HepG2 (cell line): Measurements from ENCODE around the gene TIRAP. TPM values are rescaled to one million over a fixed set of nuclear protein-coding genes. Genes with fewer than 3 reads are reported as not detected.

Experiments used
- ATAC-seq: fragments of 200-7000 bp; cut with Tn5 transposase; 3 replicates; pipeline ENCODE4 v1.9.1; 2020; ENCODE audit warnings: mild to moderate bottlenecking, moderate library complexity
- BruUV-seq: library from RNA; stranded (reverse); fragments of 400-500 nt; replicated peaks from 2 replicates; lab custom pipeline; 2021; lab: Mats Ljungman, UMichigan
- CTCF ChIA-PET: fragments of 300-600 bp; formaldehyde crosslinking; extraction: SDS; loops from one replicate; lab custom pipeline; 2021; ENCODE audit warnings: low total read pairs, inconsistent platforms, low intra/inter-chr PET ratio; lab: Yijun Ruan, JAX
- POLR2A ChIA-PET: fragments of 350-600 bp; sonication (Branson Sonifier 250); formaldehyde crosslinking; loops from one replicate; lab custom pipeline; 2020; ENCODE audit warnings: antibody characterized with exemption, inconsistent platforms; lab: Yijun Ruan, JAX
- DNase-seq: peaks from one replicate; pipeline ENCODE4 v3.0.0-alpha.2; 2015; ENCODE audit warnings: low spot score
- FAIRE-seq: peaks from 3 replicates; lab custom pipeline; 2011; peaks lifted over from hg19 to GRCh38; lab: Jason Lieb, UNC
- H2AFZ ChIP-seq: one replicate; pipeline ENCODE4 v1.6.1; 2011; ENCODE audit warnings: low read length, inconsistent platforms
- H3K27ac ChIP-seq: fragments of 300-600 bp; 3 replicates; pipeline ENCODE4 v1.8.0; 2011; ENCODE audit warnings: mixed run types, mild to moderate bottlenecking, mixed read lengths, low read length, inconsistent platforms; ENCODE audit not compliant: insufficient read depth; ENCODE audit errors: extremely low read length
- H3K27me3 ChIP-seq, 2 experiments: fragments of 200-600 bp in 1 of 2; 2 replicates in 1 of 2; 3 replicates in 1 of 2; pipeline versions ENCODE4 v1.6.0 to v1.8.0; 2011; ENCODE audit warnings: low read length in 2 of 2, mild to moderate bottlenecking in 2 of 2, moderate library complexity in 2 of 2, inconsistent platforms in 1 of 2; ENCODE audit not compliant: insufficient read depth in 2 of 2, control insufficient read depth in 1 of 2
- H3K36me3 ChIP-seq, 2 experiments: fragments of 200-600 bp in 1 of 2; replicated peaks in 1 of 2; 2 replicates in 1 of 2; 3 replicates in 1 of 2; pipeline versions ENCODE4 v1.5.1 to v1.8.0; 2011; ENCODE audit warnings: low read length in 2 of 2, inconsistent platforms in 1 of 2; ENCODE audit not compliant: insufficient read depth in 2 of 2, control insufficient read depth in 1 of 2
- H3K4me1 ChIP-seq: 2 replicates; pipeline ENCODE4 v1.5.1; 2012; ENCODE audit warnings: low read length, inconsistent platforms; ENCODE audit not compliant: insufficient read depth
- H3K4me2 ChIP-seq: 2 replicates; pipeline ENCODE4 v1.6.0; 2011; ENCODE audit warnings: low read depth, low read length, inconsistent platforms
- H3K4me3 ChIP-seq, 3 experiments: fragments of 200-600 bp in 1 of 3; sonication (generic), shearing (Covaris generic) in 1 of 3; replicated peaks in 1 of 3; 2 replicates each; pipeline ENCODE4 v1.5.1; 2011 to 2016; ENCODE audit warnings: low read length in 3 of 3, inconsistent platforms in 2 of 3, low read depth in 2 of 3, mild to moderate bottlenecking in 2 of 3, control low read depth in 1 of 3, mixed read lengths in 1 of 3; ENCODE audit not compliant: insufficient read depth in 1 of 3
- H3K79me2 ChIP-seq: one replicate; pipeline ENCODE4 v1.6.1; 2011; ENCODE audit warnings: low read length, inconsistent platforms; ENCODE audit not compliant: insufficient read depth
- H3K9ac ChIP-seq: 2 replicates; pipeline ENCODE4 v1.6.0; 2011; ENCODE audit warnings: mild to moderate bottlenecking, low read depth, low read length, inconsistent platforms; ENCODE audit not compliant: insufficient read depth
- H3K9me3 ChIP-seq: 2 replicates; pipeline ENCODE4 v1.5.1; 2012; ENCODE audit warnings: mild to moderate bottlenecking, low read length
- H4K20me1 ChIP-seq: 2 replicates; pipeline ENCODE4 v1.6.0; 2011; ENCODE audit warnings: inconsistent platforms, mild to moderate bottlenecking, low read length, moderate library complexity; ENCODE audit not compliant: insufficient read depth
- HOXA5 ChIP-seq: sonication (generic); formaldehyde crosslinking; IDR thresholded peaks from 2 replicates; pipeline ENCODE4 v1.4.0; 2020; ENCODE audit warnings: missing genetic modification reagents
- KDM2A ChIP-seq: sonication (generic); formaldehyde crosslinking; IDR thresholded peaks from 2 replicates; pipeline ENCODE4 v1.4.0; 2020; ENCODE audit warnings: low read depth, missing genetic modification reagents, borderline replicate concordance
- KLF16 ChIP-seq, 2 experiments: sonication (generic) in 1 of 2; formaldehyde crosslinking in 1 of 2; IDR thresholded peaks; 2 replicates each; pipeline versions ENCODE4 v1.6.1 to v1.8.0; 2016 to 2023; ENCODE audit warnings: missing genetic modification reagents in 2 of 2, missing compliant biosample characterization in 1 of 2
- ZNF143 ChIP-seq: sonication (generic); formaldehyde crosslinking; IDR thresholded peaks from 2 replicates; pipeline ENCODE4 v1.4.0; 2020; ENCODE audit warnings: missing genetic modification reagents
- ZNF253 ChIP-seq: sonication (generic); formaldehyde crosslinking; IDR thresholded peaks from 2 replicates; pipeline ENCODE4 v1.8.0; 2022; ENCODE audit warnings: mild to moderate bottlenecking, missing genetic modification reagents, borderline replicate concordance
- ZNF724P ChIP-seq: sonication (generic); formaldehyde crosslinking; IDR thresholded peaks from 2 replicates; pipeline ENCODE4 v1.8.0; 2022; ENCODE audit warnings: missing genetic modification reagents, borderline replicate concordance
- ZNF780A ChIP-seq: sonication (generic); formaldehyde crosslinking; IDR thresholded peaks from 2 replicates; pipeline ENCODE4 v1.8.0; 2022; ENCODE audit warnings: mild to moderate bottlenecking, missing genetic modification reagents, moderate library complexity
- ZSCAN25 ChIP-seq: sonication (generic); formaldehyde crosslinking; IDR thresholded peaks from 2 replicates; pipeline ENCODE4 v1.8.0; 2022; ENCODE audit warnings: mild to moderate bottlenecking, missing genetic modification reagents
- WGBS: methylation state at CpG from one replicate; pipeline ENCODE4 v1.1.6; 2017; ENCODE audit warnings: low lambda C conversion rate; 5-methylcytosine and 5-hydroxymethylcytosine counted together
- in situ Hi-C: cut with HindIII; loops from 2 replicates; pipeline ENCODE4 v1.10.0; 2017; ENCODE audit warnings: low pct_unique_long_range_greater_than_20kb; ENCODE audit not compliant: extremely low pct_ligation_motif_present
- intact Hi-C: fragments of 100-400 bp; cut with micrococcal nuclease; formaldehyde crosslinking; loops from one replicate; pipeline ENCODE4 v1.10.0; 2022; ENCODE audit not compliant: unreplicated experiment
- polyA plus RNA-seq, 8 experiments: library from polyadenylated mRNA; depleted of rRNA in 3 of 8; stranded (reverse) in 7 of 8; unstranded in 1 of 8; fragments of >200 nt; fragmentation: Illumina TruSeq in 4 of 8; extraction: Trizol in 4 of 8; gene quantifications; 2 replicates each; pipeline versions ENCODE4 v1.2.1 to v1.2.3, GENCODE V29; 2011 to 2016; ENCODE audit warnings: low read depth in 4 of 8, missing spikeins in 1 of 8, mixed read lengths in 1 of 8; ENCODE audit not compliant: insufficient read depth in 1 of 8
- total RNA-seq, 5 experiments: library from RNA; depleted of rRNA; stranded (reverse); fragments of >200 nt; fragmentation: Illumina TruSeq; extraction: Trizol; gene quantifications; 2 replicates each; pipeline ENCODE4 v1.2.3, GENCODE V29; 2016; ENCODE audit warnings: low read depth in 1 of 5
- TF ChIP-seq, protein P1 (sequence below): sonication (generic); IDR thresholded peaks from 2 replicates; pipeline ENCODE4 v1.6.1; 2016; ENCODE audit warnings: low read depth, borderline replicate concordance
- TF ChIP-seq, protein P2 (sequence below), 2 experiments: fragments of 450-650 bp in 1 of 2; sonication (generic) in 1 of 2; formaldehyde crosslinking; IDR thresholded peaks; 2 replicates each; pipeline versions ENCODE4 v1.5.0 to v1.8.0; 2020 to 2022; ENCODE audit warnings: mild to moderate bottlenecking in 1 of 2, missing genetic modification reagents in 1 of 2
- TF ChIP-seq, protein P3 (sequence below): sonication (generic); formaldehyde crosslinking; IDR thresholded peaks from 2 replicates; pipeline ENCODE4 v1.4.0; 2020; ENCODE audit warnings: missing genetic modification reagents

Gene TIRAP
- total and polyA plus RNA-seq, 2 of the 13 experiments (the other 11 are each of a cell fraction or from before 2014, with no cell fraction given): 5.4 to 5.7 TPM

DNA sequence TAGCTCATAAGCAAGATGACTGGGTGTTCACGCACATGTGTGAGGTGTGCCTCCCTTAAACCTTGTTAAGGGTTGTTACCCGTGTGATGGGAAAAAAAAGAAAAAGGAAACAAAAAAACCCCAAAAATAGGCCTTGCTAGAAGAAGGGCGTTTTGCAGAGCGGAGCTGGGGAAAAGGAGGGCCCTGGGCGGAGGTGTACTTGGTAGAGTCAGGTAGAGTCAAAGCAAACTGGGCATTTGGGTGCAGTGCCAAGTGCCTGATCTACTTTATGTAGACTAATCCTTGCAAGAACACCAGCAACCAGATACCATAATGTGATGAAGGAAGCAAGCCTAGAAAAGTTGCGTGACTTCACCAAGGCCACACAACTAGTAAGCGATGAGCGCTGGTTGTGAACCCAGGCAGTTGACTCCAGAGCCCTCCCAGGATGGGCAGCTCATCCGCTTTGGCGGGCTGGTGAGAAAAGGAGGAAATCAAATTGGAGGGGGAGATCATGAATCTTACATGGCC is 1.2 kb upstream of the TIRAP start:
- TF ChIP-seq ZNF780A (CRISPR knock-in tag): no peak
- no peak for TF ChIP-seq ZNF253 (CRISPR knock-in tag)
- no peak for TF ChIP-seq KLF16 (CRISPR knock-in tag; IDR thresholded peaks at IDR 0.05)
- TF ChIP-seq, all 625 proteins: peak for 0
- ChIA-PET POLR2A (interaction anchor here (0.7 to 1.7 kb wide), 4 partner anchors 10 to 135 kb away, joined by 3 to 19 read pairs (median 6); partner anchors contain the start of genes DCPS, FOXRED1 and SRPRA), CTCF (no interaction called here)
- Histone ChIP-seq H2AFZ (no peak overlapping the region), H3K4me3 (peak overlapping the region; percentile 87 to 96 (median 95); a peak in 4 of 6 replicates), H3K4me2 (peak overlapping the region; percentile 96), H3K4me1 (peaks cover 50% of the 10 kb centered on the region), H3K9me3 (no peaks in the 10 kb centered on the region), H3K79me2 (peaks cover 10% of the 10 kb centered on the region), H3K27me3 (no peaks in the 10 kb centered on the region), H4K20me1 (no peaks in the 10 kb centered on the region), H3K9ac (peak overlapping the region; percentile 90), H3K36me3 (peaks cover under 1 to 5% of the 10 kb centered on the region in 2 experiments; a peak in 3 of 5 replicates), H3K27ac (no peak overlapping the region)
- no peak for FAIRE-seq
- in situ Hi-C loops (no loop called here), intact Hi-C loops (loop anchor here (2.0 kb wide), 1 partner anchor 13 kb away; the partner anchor contains the start of genes FOXRED1 and SRPRA)
- no TSS peak for BruUV-seq
- WGBS: 93% methylated on average over 10 of the region's 10 CpGs
- no peak for DNase-seq
- ATAC-seq: no peak

DNA sequence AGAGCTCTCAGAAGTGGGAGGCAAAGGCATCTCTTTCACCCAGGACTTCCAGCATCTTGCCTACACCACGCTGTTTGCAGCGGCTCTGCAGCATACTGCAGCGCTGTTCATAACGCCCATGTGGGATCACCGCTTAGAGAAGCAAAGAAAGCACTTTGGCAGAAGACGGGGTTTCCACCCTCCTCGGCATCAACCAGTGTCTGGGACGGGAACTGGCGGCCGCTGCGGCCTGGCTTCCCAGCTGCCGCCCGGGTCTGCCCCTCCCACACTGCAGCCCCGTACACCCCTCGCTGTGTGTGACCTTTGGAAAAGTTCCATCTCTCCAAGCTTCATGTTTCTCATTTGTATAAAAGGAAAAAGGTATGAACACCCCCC is 545 bp upstream of the TIRAP start:
- H3K9ac ChIP-seq: peak overlapping the region; percentile 90
- no peak overlapping the region for H2AFZ ChIP-seq
- no peaks in the 10 kb centered on the region for H3K9me3 ChIP-seq
- intact Hi-C loops (loop anchor here (2.0 kb wide), 1 partner anchor 14 kb away; the partner anchor contains the start of genes FOXRED1 and SRPRA), in situ Hi-C loops (no loop called here)
- peaks cover 44% of the 10 kb centered on the region for H3K4me1 ChIP-seq
- 5% methylated on average over 7 of the region's 15 CpGs for WGBS
- H3K36me3 ChIP-seq: peaks cover 2 to 4% of the 10 kb centered on the region in 2 experiments; a peak in 1 of 5 replicates
- peak; percentile 18 for DNase-seq
- peak overlapping the region; percentile 96 for H3K4me2 ChIP-seq
- peak; percentile 76 for ATAC-seq
- ChIA-PET POLR2A (interaction anchor here (1.2 to 1.7 kb wide), 3 partner anchors 11 to 22 kb away, joined by 3 to 19 read pairs (median 9); partner anchors contain the start of genes DCPS, FOXRED1 and SRPRA), CTCF (no interaction called here)
- H4K20me1 ChIP-seq: no peaks in the 10 kb centered on the region
- FAIRE-seq: no peak
- H3K4me3 ChIP-seq: peak overlapping the region; percentile 87 to 96 (median 95)
- peaks cover 10% of the 10 kb centered on the region for H3K79me2 ChIP-seq
- TSS peak; percentile 75 for BruUV-seq
- H3K27ac ChIP-seq: peak overlapping the region; percentile 85
- no peaks in the 10 kb centered on the region for H3K27me3 ChIP-seq
- TF ChIP-seq, protein P1, sequence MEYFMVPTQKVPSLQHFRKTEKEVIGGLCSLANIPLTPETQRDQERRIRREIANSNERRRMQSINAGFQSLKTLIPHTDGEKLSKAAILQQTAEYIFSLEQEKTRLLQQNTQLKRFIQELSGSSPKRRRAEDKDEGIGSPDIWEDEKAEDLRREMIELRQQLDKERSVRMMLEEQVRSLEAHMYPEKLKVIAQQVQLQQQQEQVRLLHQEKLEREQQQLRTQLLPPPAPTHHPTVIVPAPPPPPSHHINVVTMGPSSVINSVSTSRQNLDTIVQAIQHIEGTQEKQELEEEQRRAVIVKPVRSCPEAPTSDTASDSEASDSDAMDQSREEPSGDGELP: peak; percentile 29; the same call in 1 of the 2 replicates
- TF ChIP-seq ZSCAN25 (CRISPR knock-in tag) (no peak), HOXA5 (no peak), KDM2A (peak; percentile 79), ZNF724P (CRISPR knock-in tag) (peak; percentile 18; the same call in 1 of the 2 replicates), ZNF143 (CRISPR knock-in tag) (no peak)
- TF ChIP-seq, protein P2, sequence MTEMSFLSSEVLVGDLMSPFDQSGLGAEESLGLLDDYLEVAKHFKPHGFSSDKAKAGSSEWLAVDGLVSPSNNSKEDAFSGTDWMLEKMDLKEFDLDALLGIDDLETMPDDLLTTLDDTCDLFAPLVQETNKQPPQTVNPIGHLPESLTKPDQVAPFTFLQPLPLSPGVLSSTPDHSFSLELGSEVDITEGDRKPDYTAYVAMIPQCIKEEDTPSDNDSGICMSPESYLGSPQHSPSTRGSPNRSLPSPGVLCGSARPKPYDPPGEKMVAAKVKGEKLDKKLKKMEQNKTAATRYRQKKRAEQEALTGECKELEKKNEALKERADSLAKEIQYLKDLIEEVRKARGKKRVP (CRISPR knock-in tag; IDR thresholded peaks at IDR 0.05): no peak
- TF ChIP-seq, protein P3, sequence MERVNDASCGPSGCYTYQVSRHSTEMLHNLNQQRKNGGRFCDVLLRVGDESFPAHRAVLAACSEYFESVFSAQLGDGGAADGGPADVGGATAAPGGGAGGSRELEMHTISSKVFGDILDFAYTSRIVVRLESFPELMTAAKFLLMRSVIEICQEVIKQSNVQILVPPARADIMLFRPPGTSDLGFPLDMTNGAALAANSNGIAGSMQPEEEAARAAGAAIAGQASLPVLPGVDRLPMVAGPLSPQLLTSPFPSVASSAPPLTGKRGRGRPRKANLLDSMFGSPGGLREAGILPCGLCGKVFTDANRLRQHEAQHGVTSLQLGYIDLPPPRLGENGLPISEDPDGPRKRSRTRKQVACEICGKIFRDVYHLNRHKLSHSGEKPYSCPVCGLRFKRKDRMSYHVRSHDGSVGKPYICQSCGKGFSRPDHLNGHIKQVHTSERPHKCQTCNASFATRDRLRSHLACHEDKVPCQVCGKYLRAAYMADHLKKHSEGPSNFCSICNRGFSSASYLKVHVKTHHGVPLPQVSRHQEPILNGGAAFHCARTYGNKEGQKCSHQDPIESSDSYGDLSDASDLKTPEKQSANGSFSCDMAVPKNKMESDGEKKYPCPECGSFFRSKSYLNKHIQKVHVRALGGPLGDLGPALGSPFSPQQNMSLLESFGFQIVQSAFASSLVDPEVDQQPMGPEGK: peak; percentile 18
